Prostate gland (tissue), 2 donors: ENCODE data around the gene NTM.

ENCODE experiments used
- POLR2AphosphoS5 ChIP-seq: sonication (generic); formaldehyde crosslinking; IDR thresholded peaks from one replicate; pipeline ENCODE4 v1.6.1; 2017; ENCODE audit warnings: antibody characterized with exemption
- TF ChIP-seq, protein P1 (sequence below), 4 experiments: fragments of 200-600 bp in 2 of 4; fragments of 450-650 bp in 2 of 4; sonication (generic) in 2 of 4; IDR thresholded peaks; 1 replicate in 3 of 4; 2 replicates in 1 of 4; pipeline ENCODE4 v1.5.1; 2016 to 2019; ENCODE audit warnings: antibody characterized with exemption in 4 of 4, mild to moderate bottlenecking in 2 of 4, moderate library complexity in 2 of 4

DNA sequence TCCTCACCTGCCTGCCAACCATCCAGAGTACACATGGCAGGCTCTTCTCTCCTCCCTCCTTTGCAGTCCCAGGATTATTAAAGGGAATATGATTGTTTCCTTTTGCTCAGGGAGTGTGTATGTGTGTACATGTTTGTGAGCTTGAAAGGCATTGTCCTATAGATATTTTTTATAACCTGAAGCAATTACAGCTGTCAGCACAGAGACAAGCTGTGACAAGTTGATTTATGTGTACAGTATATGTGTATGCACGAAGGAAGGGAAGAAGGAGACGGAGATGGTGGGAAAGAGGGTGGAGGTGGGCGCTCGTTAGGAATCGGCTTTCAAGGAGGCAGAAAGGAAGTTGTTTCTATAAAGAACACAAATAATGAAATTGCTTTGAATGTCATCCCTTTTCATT lies 537.0 kb downstream of the NTM start:
- no peak for TF ChIP-seq POLR2AphosphoS5
- TF ChIP-seq, protein P1, sequence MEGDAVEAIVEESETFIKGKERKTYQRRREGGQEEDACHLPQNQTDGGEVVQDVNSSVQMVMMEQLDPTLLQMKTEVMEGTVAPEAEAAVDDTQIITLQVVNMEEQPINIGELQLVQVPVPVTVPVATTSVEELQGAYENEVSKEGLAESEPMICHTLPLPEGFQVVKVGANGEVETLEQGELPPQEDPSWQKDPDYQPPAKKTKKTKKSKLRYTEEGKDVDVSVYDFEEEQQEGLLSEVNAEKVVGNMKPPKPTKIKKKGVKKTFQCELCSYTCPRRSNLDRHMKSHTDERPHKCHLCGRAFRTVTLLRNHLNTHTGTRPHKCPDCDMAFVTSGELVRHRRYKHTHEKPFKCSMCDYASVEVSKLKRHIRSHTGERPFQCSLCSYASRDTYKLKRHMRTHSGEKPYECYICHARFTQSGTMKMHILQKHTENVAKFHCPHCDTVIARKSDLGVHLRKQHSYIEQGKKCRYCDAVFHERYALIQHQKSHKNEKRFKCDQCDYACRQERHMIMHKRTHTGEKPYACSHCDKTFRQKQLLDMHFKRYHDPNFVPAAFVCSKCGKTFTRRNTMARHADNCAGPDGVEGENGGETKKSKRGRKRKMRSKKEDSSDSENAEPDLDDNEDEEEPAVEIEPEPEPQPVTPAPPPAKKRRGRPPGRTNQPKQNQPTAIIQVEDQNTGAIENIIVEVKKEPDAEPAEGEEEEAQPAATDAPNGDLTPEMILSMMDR (IDR thresholded peaks at IDR 0.05) = no peak
